Motor neuron (in vitro differentiated cells): Measurements from ENCODE around the gene PRSS3. TPM values are rescaled to one million over a fixed set of nuclear protein-coding genes. Genes with fewer than 3 reads are reported as not detected.
"Not testable (repeated sequence)": the region's sequence is repeated elsewhere in the genome, so short reads cannot be mapped to it uniquely, and the experiment has no call there.

ENCODE experiments used
- ATAC-seq, 8 experiments: fragments of 200-7000 bp; cut with Tn5 transposase; replicated peaks in 6 of 8; 2 replicates each; pipeline ENCODE4 v1.8.0; 2021; ENCODE audit warnings: mild to moderate bottlenecking in 8 of 8, moderate library complexity in 8 of 8
- H3K27ac ChIP-seq, 2 donors: fragments of 250-450 bp; sonication (Bioruptor Pico); 2 replicates each; pipeline ENCODE4 v1.9.0; 2021; ENCODE audit warnings: antibody characterized with exemption in 2 of 2, mild to moderate bottlenecking in 2 of 2, moderate library complexity in 1 of 2
- H3K4me1 ChIP-seq, 2 donors: fragments of 250-450 bp; sonication (Bioruptor Pico); replicated peaks in 1 of 2; 2 replicates each; pipeline ENCODE4 v1.6.1; 2021; ENCODE audit warnings: antibody characterized with exemption in 2 of 2, mild to moderate bottlenecking in 2 of 2, moderate library complexity in 1 of 2
- H3K4me3 ChIP-seq, 5 donors: fragments of 250-450 bp; sonication (Bioruptor Pico); 2 replicates each; pipeline ENCODE4 v1.9.0; 2021; ENCODE audit warnings: antibody characterized with exemption in 5 of 5, mild to moderate bottlenecking in 5 of 5, moderate library complexity in 4 of 5
- WGBS, 10 experiments: fragments of 450-650 bp; shearing (Covaris generic); methylation state at CpG; one replicate each; pipeline ENCODE4 v1.0.0; 2022; 5-methylcytosine and 5-hydroxymethylcytosine counted together
- in situ Hi-C, 9 experiments: fragments of 400-800 bp; cut with MboI; loops; one replicate each; pipeline ENCODE4 v1.15.0; 2021; ENCODE audit warnings: low sequenced_read_pairs in 9 of 9, low pct_unique_long_range_greater_than_20kb in 2 of 9; ENCODE audit not compliant: unreplicated experiment in 9 of 9
- total RNA-seq, 8 experiments: library from RNA; unstranded; fragments of 300-600 nt; gene quantifications; 2 replicates each; pipeline versions ENCODE4 v1.2.3 to v1.2.4, GENCODE V29; 2022

Gene PRSS3
- total RNA-seq, 8 experiments from 2014 or later = 0.16 to 10.4 (median 0.70) TPM; not detected in 4

DNA sequence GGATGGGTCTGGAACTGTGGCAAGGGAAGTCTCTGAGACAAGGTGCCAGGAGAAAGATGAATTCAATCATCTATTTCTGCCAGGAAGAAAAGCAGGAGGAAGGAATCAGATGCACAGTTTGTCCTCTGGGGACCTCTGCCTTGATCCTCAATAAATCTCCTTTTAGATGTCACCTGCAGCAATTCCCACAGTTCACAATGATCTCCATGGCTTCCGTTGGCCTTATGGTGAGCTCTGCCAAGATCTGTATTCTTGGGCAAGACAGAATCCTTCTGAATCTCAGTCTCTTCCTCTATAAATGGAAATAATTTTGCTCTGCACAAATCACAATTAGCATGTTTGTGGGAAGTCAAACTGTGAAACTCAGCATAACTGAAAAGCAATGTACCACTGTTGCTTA lies 1.9 kb upstream of the PRSS3 start:
- H3K4me1 ChIP-seq, H3K4me3 ChIP-seq, H3K27ac ChIP-seq, in situ Hi-C loops, ATAC-seq: not testable (repeated sequence)
- 56 to 100% (median 93%) methylated on average over 1 of the region's 1 CpG; no CpG with 5 or more reads in 4 of the 10 experiments for WGBS, 10 experiments

DNA sequence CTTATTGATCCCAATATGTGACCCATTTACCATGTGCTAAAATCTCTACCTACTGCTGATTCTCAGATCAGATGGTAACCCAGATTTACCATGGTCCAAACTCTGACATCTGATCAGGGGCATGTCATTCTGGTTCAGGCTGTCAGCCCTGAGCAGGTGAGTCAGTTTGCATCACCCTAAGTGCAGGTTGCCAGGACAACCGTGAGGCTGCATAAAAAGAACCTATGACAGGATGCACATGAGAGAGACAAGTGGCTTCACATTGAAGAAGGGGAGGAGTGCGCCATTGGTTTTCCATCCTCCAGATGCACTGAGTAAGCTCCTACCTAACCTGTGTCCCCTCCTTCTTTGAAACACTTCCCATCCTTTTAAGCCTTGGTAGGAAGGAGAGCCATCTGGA lies 801 bp upstream of the PRSS3 start:
- WGBS, 10 experiments = 86 to 100% (median 95%) methylated on average over 1 of the region's 2 CpGs; no CpG with 5 or more reads in 6 of the 10 experiments
- H3K4me3 ChIP-seq = no peak overlapping the region
- H3K4me1 ChIP-seq = no peaks in the 10 kb centered on the region
- H3K27ac ChIP-seq = no peak overlapping the region
- ATAC-seq = peak in 4 of 8 experiments; percentile 21 to 90 (median 58)
- in situ Hi-C loops = no loop called here

DNA sequence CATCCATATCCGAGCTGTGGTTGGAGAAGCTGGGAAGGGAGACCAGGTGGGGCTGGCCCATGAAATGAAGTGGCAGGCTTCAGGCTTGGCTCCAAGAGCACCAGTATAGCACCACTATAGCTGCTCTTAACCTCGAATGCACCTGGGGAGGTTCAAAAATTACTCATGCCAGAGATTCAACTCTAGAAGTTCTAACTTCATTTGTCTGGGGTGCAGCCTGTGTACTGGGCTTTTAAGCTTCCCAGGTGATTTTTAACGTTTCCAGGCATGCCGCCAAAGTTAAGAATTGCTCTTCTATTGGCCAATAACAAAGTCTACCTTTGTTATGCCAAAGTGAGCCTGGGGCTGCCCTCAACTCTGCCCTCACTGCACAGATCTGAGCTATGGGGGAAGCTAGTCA lies 458 bp downstream of the PRSS3 start:
- WGBS, 10 experiments = 0 to 90% (median 64%) methylated on average over 1 to 3 of the region's 4 CpGs; no CpG with 5 or more reads in 3 of the 10 experiments
- H3K27ac ChIP-seq = no peak overlapping the region
- ATAC-seq = no peak

DNA sequence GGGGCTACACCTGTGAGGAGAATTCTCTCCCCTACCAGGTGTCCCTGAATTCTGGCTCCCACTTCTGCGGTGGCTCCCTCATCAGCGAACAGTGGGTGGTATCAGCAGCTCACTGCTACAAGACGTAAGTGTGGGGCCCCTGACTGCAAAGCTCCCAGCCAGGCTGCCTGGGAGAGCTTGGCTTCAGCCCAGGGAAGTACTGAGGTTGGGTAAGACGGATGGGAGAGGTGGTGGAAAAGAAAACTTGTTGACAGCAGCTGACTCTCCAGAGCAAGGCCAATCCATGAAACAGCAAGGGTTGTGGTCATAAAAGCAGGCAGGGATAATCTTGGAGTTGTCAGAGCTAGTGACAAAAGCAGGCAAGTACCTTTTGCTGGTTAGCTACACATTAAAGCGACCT lies 1.3 kb downstream of the PRSS3 start:
- 29 to 83% (median 71%) methylated on average over 1 to 5 of the region's 5 CpGs; no CpG with 5 or more reads in 4 of the 10 experiments for WGBS, 10 experiments
- H3K4me1 ChIP-seq, H3K4me3 ChIP-seq, in situ Hi-C loops, H3K27ac ChIP-seq: not testable (repeated sequence)
- peak in 1 of 8 experiments; percentile 48 for ATAC-seq

More for the DNA sequence above, 458 bp downstream of the PRSS3 start:
- in situ Hi-C loops = no loop called here
- H3K4me1 ChIP-seq = no peaks in the 10 kb centered on the region
- no peak overlapping the region for H3K4me3 ChIP-seq

DNA sequence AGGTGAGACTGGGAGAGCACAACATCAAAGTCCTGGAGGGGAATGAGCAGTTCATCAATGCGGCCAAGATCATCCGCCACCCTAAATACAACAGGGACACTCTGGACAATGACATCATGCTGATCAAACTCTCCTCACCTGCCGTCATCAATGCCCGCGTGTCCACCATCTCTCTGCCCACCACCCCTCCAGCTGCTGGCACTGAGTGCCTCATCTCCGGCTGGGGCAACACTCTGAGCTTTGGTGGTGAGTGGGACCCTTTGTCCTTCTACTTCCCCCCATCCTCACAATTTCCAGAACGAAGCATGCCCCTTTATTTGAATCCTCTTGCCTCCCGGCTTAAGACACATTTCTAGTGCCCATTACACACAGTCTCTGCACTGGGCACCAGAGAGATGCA lies 2.5 kb downstream of the PRSS3 start:
- H3K27ac ChIP-seq = no peak overlapping the region
- in situ Hi-C loops = no loop called here
- H3K4me3 ChIP-seq = no peak overlapping the region
- 66 to 93% (median 76%) methylated on average over 3 to 7 of the region's 8 CpGs; no CpG with 5 or more reads in 3 of the 10 experiments for WGBS, 10 experiments
- no peak for ATAC-seq
- H3K4me1 ChIP-seq = no peaks in the 10 kb centered on the region

DNA sequence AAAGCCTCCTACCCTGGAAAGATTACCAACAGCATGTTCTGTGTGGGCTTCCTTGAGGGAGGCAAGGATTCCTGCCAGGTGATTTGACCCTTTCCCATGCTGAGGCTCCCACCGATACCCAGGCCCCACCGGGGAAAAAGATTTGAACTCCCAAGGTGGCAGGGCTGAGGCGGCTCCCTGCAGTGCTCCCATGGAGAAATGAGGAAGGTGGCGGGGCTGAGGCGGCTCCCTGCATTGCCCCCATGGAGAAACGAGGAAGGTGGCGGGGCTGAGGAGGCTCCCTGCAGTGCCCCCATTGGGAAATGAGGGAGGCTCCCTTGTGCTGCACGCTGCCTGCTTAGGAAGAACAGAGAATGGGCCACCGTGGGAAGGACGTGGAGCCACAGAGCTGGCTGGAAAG lies 3.2 kb downstream of the PRSS3 start:
- 48 to 80% (median 76%) methylated on average over 1 to 5 of the region's 10 CpGs; no CpG with 5 or more reads in 6 of the 10 experiments for WGBS, 10 experiments
- no peak for ATAC-seq

DNA sequence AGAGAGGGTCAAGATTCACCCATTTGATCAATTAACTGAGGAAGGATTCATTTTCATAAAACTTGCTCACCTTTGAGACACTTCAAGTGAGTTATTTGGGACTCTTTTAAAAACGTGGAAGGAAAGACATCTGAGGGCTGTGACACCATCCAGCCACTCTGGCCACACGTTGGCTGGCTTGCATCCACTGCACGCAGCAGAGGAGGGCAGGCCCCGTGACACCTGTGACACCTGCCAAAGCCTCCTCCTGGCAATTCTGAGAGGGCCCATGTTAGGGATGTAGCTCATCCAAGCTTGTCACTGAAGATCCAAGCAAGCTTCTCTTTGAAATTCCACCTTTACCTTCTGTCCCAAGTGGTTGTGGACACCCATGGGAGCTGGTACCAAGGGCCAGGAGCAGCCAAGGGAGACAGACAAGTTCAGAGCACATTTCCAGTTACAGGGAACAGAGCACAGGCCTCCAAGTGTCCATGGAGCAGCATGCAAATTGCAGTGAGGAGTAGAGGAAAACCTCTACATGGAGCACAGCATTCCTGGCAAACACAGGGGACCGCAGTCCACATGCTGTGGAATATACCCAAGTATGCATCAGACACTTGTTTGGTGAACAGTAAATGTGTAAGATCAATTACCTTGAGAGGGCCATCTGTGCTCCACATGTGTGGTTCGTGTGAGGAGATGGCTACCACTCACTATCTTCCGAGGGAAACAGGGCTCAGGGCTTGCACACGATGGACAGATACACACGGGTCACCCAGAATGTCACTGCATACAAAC lies 4.8 kb downstream of the PRSS3 start:
- WGBS, 10 experiments = 0 to 100% (median 73%) methylated on average over 1 to 7 of the region's 9 CpGs; no CpG with 5 or more reads in 1 of the 10 experiments
- H3K27ac ChIP-seq = no peak overlapping the region
- peaks cover 0 to 2% of the 10 kb centered on the region in 2 donors for H3K4me1 ChIP-seq
- peak in 3 of 8 experiments; percentile 23 to 67 (median 48) for ATAC-seq
- H3K4me3 ChIP-seq = no peak overlapping the region
- in situ Hi-C loops = no loop called here

More for the DNA sequence above, 3.2 kb downstream of the PRSS3 start:
- no peak overlapping the region for H3K27ac ChIP-seq
- H3K4me3 ChIP-seq = no peak overlapping the region
- H3K4me1 ChIP-seq = no peaks in the 10 kb centered on the region
- in situ Hi-C loops = no loop called here

DNA sequence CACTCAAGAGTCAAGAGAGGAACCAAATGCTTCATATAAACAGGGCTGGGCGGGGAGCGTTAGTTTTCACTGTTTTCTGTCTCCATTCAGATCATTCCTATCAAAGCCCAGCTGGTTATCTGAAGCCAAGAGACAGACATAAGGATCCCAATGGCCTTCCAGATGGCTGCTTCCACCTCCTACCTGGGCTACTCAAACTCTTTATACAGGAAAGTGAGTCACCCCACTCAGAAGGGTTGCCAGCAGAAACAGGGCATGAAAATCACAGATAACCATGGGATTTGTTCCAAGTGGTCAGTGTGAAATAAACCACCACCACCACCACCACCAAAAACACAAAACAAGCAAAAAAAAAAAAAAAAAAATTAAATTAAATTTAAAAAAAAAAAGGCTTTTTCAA lies 5.5 kb downstream of the PRSS3 start:
- Histone ChIP-seq H3K27ac (no peak overlapping the region), H3K4me3 (no peak overlapping the region), H3K4me1 (peaks cover 0 to 2% of the 10 kb centered on the region in 2 donors)
- WGBS, 10 experiments = 20 to 100% (median 80%) methylated on average over 1 to 2 of the region's 2 CpGs; no CpG with 5 or more reads in 5 of the 10 experiments
- ATAC-seq = no peak
- in situ Hi-C loops = no loop called here

DNA sequence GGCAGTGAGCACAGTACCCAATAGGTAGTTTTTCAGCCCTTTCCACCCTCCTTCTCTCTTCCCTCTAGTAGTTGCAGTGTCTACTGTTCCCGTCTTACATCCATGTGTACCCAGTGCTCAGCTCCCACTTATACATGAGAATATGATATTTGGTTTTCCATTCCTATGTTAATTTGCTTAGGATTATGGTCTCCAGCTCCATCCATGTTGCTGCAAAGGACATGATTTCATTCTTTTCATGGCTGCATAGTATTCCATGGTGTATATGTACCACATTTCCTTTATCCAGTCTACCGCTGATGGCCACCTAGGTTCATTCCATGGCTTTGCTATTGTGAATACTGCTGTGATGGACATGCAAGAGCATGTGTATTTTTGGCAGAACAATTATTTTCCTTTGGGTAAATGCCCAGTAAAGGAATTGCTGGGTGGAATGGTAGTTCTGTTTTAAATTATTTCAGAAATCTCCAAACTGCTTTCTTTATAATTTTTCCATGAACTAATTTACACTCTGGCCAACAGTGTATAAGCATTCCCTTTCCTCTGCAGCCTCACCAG lies 6.7 kb downstream of the PRSS3 start:
- ATAC-seq, H3K4me1 ChIP-seq, H3K27ac ChIP-seq, in situ Hi-C loops, H3K4me3 ChIP-seq: not testable (repeated sequence)
- 14 to 100% (median 79%) methylated on average over 1 to 2 of the region's 2 CpGs; no CpG with 5 or more reads in 4 of the 10 experiments for WGBS, 10 experiments

DNA sequence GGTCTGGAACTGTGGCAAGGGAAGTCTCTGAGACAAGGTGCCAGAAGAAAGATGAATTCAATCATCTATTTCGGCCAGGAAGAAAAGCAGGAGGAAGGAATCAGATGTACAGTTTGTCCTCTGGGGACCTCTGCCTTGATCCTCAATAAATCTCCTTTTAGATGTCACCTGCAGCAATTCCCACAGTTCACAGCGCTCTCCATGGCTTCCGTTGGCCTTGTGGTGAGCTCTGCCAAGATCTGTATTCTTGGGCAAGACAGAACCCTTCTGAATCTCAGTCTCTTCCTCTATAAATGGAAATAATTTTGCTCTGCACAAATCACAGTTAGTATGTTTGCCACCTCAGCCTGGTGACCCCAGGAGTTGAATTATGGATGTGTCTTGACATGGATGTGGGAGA lies 8.8 kb downstream of the PRSS3 start:
- WGBS, 10 experiments = 40 to 100% (median 93%) methylated on average over 1 to 3 of the region's 3 CpGs; no CpG with 5 or more reads in 5 of the 10 experiments
- ATAC-seq, in situ Hi-C loops: not testable (repeated sequence)

DNA sequence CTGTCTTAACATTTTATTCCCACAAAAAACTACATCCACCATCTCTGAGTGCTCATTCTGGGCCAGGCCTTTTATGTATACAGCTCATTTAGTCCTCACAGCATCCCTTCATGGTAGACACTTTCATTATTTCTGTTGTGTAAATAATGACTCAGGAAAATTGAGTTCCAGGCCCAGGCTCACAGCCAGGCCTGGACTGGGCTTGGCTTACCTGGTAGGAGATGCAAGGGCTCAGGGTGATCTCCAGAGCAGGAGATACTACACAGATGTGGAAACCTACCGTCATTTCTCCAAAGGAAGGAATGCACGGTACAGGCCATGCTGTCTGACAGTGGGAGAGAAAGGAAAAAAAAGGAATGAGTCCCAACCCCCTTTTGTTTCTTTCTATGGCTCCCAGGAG lies 11.8 kb downstream of the PRSS3 start:
- 50 to 100% (median 93%) methylated on average over 1 to 2 of the region's 2 CpGs; no CpG with 5 or more reads in 6 of the 10 experiments for WGBS, 10 experiments
- H3K27ac ChIP-seq, H3K4me3 ChIP-seq, H3K4me1 ChIP-seq, in situ Hi-C loops: not testable (repeated sequence)
- ATAC-seq = peak in 5 of 8 experiments; percentile 25 to 78 (median 36)

More for the DNA sequence above, 8.8 kb downstream of the PRSS3 start:
- H3K4me3 ChIP-seq, H3K4me1 ChIP-seq, H3K27ac ChIP-seq: not testable (repeated sequence)

DNA sequence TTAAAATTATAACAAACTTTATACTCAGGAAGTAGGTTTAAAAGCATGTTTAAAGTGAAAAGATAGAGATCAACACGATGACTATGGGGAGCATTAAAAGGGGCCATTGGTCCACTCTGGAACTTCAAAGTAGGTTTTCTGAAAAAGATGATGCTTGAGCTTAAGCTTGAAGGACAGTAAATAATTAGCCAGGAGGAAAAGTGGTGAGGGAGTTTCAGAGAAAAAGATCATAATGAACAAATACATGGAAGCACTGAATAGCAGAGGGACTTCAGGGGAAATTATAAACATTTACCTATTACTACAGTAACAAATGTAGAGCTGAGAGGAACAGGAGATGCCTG lies 13.6 kb downstream of the PRSS3 start:
- 67 to 100% (median 83%) methylated on average over 1 of the region's 1 CpG for whole genome bisulfite sequencing, 10 experiments
- in situ Hi-C loops, H3K4me1 ChIP-seq, H3K4me3 ChIP-seq, ATAC-seq, H3K27ac ChIP-seq: not testable (repeated sequence)

DNA sequence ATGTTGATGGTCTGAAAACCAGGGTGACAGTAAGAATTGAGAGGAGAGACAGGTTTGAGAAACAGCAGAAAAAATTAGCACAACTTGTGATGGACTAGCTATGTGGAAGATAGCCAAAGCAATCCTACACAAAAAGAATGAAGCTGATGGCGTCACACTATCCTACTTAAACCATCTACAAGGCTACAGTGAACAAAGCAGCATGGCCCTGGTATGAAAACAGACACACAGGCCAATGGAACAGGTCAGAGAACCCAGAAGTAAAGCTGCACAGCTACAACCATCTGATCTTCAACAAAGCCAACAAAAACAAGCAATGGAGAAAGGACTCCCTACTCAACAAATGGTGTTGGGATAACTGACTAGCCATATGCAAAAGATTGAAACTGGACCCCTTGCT lies 14.1 kb downstream of the PRSS3 start:
- no peak for ATAC-seq
- Histone ChIP-seq H3K4me3 (no peak overlapping the region), H3K4me1 (peaks cover 3 to 9% of the 10 kb centered on the region in 2 donors), H3K27ac (no peak overlapping the region)
- 71 to 100% (median 100%) methylated on average over 1 of the region's 1 CpG; no CpG with 5 or more reads in 2 of the 10 experiments for WGBS, 10 experiments
- in situ Hi-C loops = no loop called here
